ENCODE data around the gene ZNF423.

The ZNF423 gene

GRCh38 chr16:49471038-49471727 is 384.7 kb downstream of the ZNF423 start:
- peak; percentile 33 for DNase-seq (ENCODE audit: low spot score)
- H3K27ac ChIP-seq: no peak overlapping the region
- no peak for TF ChIP-seq CTCF (IDR thresholded peaks at IDR 0.05)
- H3K4me3 ChIP-seq: no peak overlapping the region

- Histone ChIP-seq H3K27ac (no peak overlapping the region), H3K4me3 (no peak overlapping the region)
- TF ChIP-seq CTCF (IDR thresholded peaks at IDR 0.05): no peak
- DNase-seq (ENCODE audit: low spot score): peak; percentile 65
Measured at GRCh38 chr16:49470513-49470991, 385.4 kb downstream of the ZNF423 start.

GRCh38 chr16:49469930-49470451 is 385.9 kb downstream of the ZNF423 start:
- TF ChIP-seq CTCF (IDR thresholded peaks at IDR 0.05): no peak
- peak; percentile 46 for DNase-seq (ENCODE audit: low spot score)
- Histone ChIP-seq H3K27ac (no peak overlapping the region), H3K4me3 (no peak overlapping the region)

GRCh38 chr16:49469311-49469670 is 386.6 kb downstream of the ZNF423 start:
- Histone ChIP-seq H3K27ac (no peak overlapping the region), H3K4me3 (no peak overlapping the region)
- no peak for DNase-seq (ENCODE audit: low spot score)
- TF ChIP-seq CTCF (IDR thresholded peaks at IDR 0.05): no peak

- TF ChIP-seq CTCF (IDR thresholded peaks at IDR 0.05): no peak
- DNase-seq (ENCODE audit: low spot score): peak; percentile 61
- Histone ChIP-seq H3K27ac (no peak overlapping the region), H3K4me3 (no peak overlapping the region)
Measured at GRCh38 chr16:49468611-49469310, 387.2 kb downstream of the ZNF423 start.

GRCh38 chr16:49467540-49468372 is 388.2 kb downstream of the ZNF423 start:
- no peak for TF ChIP-seq CTCF (IDR thresholded peaks at IDR 0.05)
- DNase-seq (ENCODE audit: low spot score): peak; percentile 47
- Histone ChIP-seq H3K4me3 (no peak overlapping the region), H3K27ac (no peak overlapping the region)
